HepG2 (cell line): ENCODE data around the gene FAM222A. TPM values are rescaled to one million over a fixed set of nuclear protein-coding genes. Genes with fewer than 3 reads are reported as not detected.
A peak's percentile ranks its signal among the peaks of the same experiment; 100 is the strongest.

Source experiments
- ATAC-seq: fragments of 200-7000 bp; cut with Tn5 transposase; 3 replicates; pipeline ENCODE4 v1.9.1; 2020; ENCODE audit warnings: mild to moderate bottlenecking, moderate library complexity
- BruUV-seq: library from RNA; stranded (reverse); fragments of 400-500 nt; replicated peaks from 2 replicates; lab custom pipeline; 2021; lab: Mats Ljungman, UMichigan
- CTCF ChIA-PET: fragments of 300-600 bp; formaldehyde crosslinking; extraction: SDS; loops from one replicate; lab custom pipeline; 2021; ENCODE audit warnings: low total read pairs, inconsistent platforms, low intra/inter-chr PET ratio; lab: Yijun Ruan, JAX
- POLR2A ChIA-PET: fragments of 350-600 bp; sonication (Branson Sonifier 250); formaldehyde crosslinking; loops from one replicate; lab custom pipeline; 2020; ENCODE audit warnings: antibody characterized with exemption, inconsistent platforms; lab: Yijun Ruan, JAX
- DNase-seq: peaks from one replicate; pipeline ENCODE4 v3.0.0-alpha.2; 2015; ENCODE audit warnings: low spot score
- FAIRE-seq: peaks from 3 replicates; lab custom pipeline; 2011; peaks lifted over from hg19 to GRCh38; lab: Jason Lieb, UNC
- H2AFZ ChIP-seq: one replicate; pipeline ENCODE4 v1.6.1; 2011; ENCODE audit warnings: low read length, inconsistent platforms
- H3K27ac ChIP-seq: fragments of 300-600 bp; 3 replicates; pipeline ENCODE4 v1.8.0; 2011; ENCODE audit warnings: mixed run types, mild to moderate bottlenecking, mixed read lengths, low read length, inconsistent platforms; ENCODE audit not compliant: insufficient read depth; ENCODE audit errors: extremely low read length
- H3K27me3 ChIP-seq, 2 experiments: fragments of 200-600 bp in 1 of 2; 2 replicates in 1 of 2; 3 replicates in 1 of 2; pipeline versions ENCODE4 v1.6.0 to v1.8.0; 2011; ENCODE audit warnings: low read length in 2 of 2, mild to moderate bottlenecking in 2 of 2, moderate library complexity in 2 of 2, inconsistent platforms in 1 of 2; ENCODE audit not compliant: insufficient read depth in 2 of 2, control insufficient read depth in 1 of 2
- H3K36me3 ChIP-seq, 2 experiments: fragments of 200-600 bp in 1 of 2; replicated peaks in 1 of 2; 2 replicates in 1 of 2; 3 replicates in 1 of 2; pipeline versions ENCODE4 v1.5.1 to v1.8.0; 2011; ENCODE audit warnings: low read length in 2 of 2, inconsistent platforms in 1 of 2; ENCODE audit not compliant: insufficient read depth in 2 of 2, control insufficient read depth in 1 of 2
- H3K4me1 ChIP-seq: 2 replicates; pipeline ENCODE4 v1.5.1; 2012; ENCODE audit warnings: low read length, inconsistent platforms; ENCODE audit not compliant: insufficient read depth
- H3K4me2 ChIP-seq: 2 replicates; pipeline ENCODE4 v1.6.0; 2011; ENCODE audit warnings: low read depth, low read length, inconsistent platforms
- H3K4me3 ChIP-seq, 3 experiments: fragments of 200-600 bp in 1 of 3; sonication (generic), shearing (Covaris generic) in 1 of 3; replicated peaks in 1 of 3; 2 replicates each; pipeline ENCODE4 v1.5.1; 2011 to 2016; ENCODE audit warnings: low read length in 3 of 3, inconsistent platforms in 2 of 3, low read depth in 2 of 3, mild to moderate bottlenecking in 2 of 3, control low read depth in 1 of 3, mixed read lengths in 1 of 3; ENCODE audit not compliant: insufficient read depth in 1 of 3
- H3K79me2 ChIP-seq: one replicate; pipeline ENCODE4 v1.6.1; 2011; ENCODE audit warnings: low read length, inconsistent platforms; ENCODE audit not compliant: insufficient read depth
- H3K9ac ChIP-seq: 2 replicates; pipeline ENCODE4 v1.6.0; 2011; ENCODE audit warnings: mild to moderate bottlenecking, low read depth, low read length, inconsistent platforms; ENCODE audit not compliant: insufficient read depth
- H3K9me3 ChIP-seq: 2 replicates; pipeline ENCODE4 v1.5.1; 2012; ENCODE audit warnings: mild to moderate bottlenecking, low read length
- H4K20me1 ChIP-seq: 2 replicates; pipeline ENCODE4 v1.6.0; 2011; ENCODE audit warnings: inconsistent platforms, mild to moderate bottlenecking, low read length, moderate library complexity; ENCODE audit not compliant: insufficient read depth
- MIER2 ChIP-seq: IDR thresholded peaks from 2 replicates; pipeline ENCODE4 v1.6.1; 2016; ENCODE audit warnings: missing biosample characterization, missing genetic modification reagents
- NFE2L2 ChIP-seq: fragments of 150-350 bp; IDR thresholded peaks from 2 replicates; pipeline ENCODE4 v1.6.1; 2014; ENCODE audit warnings: low read length
- POLR2G ChIP-seq: fragments of 200-400 bp; formaldehyde crosslinking; IDR thresholded peaks from 2 replicates; pipeline ENCODE4 v1.6.1; 2018; ENCODE audit warnings: mild to moderate bottlenecking, low read depth, low read length, moderate library complexity
- RBM22 ChIP-seq: fragments of 200-400 bp; formaldehyde crosslinking; optimal IDR thresholded peaks from 2 replicates; pipeline ENCODE3; 2017; ENCODE audit warnings: mild to moderate bottlenecking, low read length, moderate library complexity
- SAP130 ChIP-seq: IDR thresholded peaks from 2 replicates; pipeline ENCODE4 v1.6.1; 2016; ENCODE audit warnings: low read depth
- TCF7L2 ChIP-seq: IDR thresholded peaks from 2 replicates; pipeline ENCODE4 v1.6.1; 2011; ENCODE audit warnings: mild to moderate bottlenecking, low read depth, low read length, moderate library complexity
- TEAD2 ChIP-seq: sonication (generic); formaldehyde crosslinking; IDR thresholded peaks from 2 replicates; pipeline ENCODE4 v1.9.0; 2021; ENCODE audit warnings: missing genetic modification reagents
- ZBTB7A ChIP-seq: sonication (generic); formaldehyde crosslinking; IDR thresholded peaks from 2 replicates; pipeline ENCODE4 v1.8.0; 2022; ENCODE audit warnings: mild to moderate bottlenecking, missing genetic modification reagents
- ZFAT ChIP-seq: sonication (generic); formaldehyde crosslinking; conservative IDR thresholded peaks from 2 replicates; pipeline ENCODE4 v1.8.1; 2023; ENCODE audit warnings: missing genetic modification reagents, inconsistent platforms
- ZNF253 ChIP-seq: sonication (generic); formaldehyde crosslinking; IDR thresholded peaks from 2 replicates; pipeline ENCODE4 v1.8.0; 2022; ENCODE audit warnings: mild to moderate bottlenecking, missing genetic modification reagents, borderline replicate concordance
- ZNF546 ChIP-seq: sonication (generic); formaldehyde crosslinking; conservative IDR thresholded peaks from 2 replicates; pipeline ENCODE4 v1.8.1; 2023; ENCODE audit warnings: mild to moderate bottlenecking, missing genetic modification reagents
- ZNF550 ChIP-seq: sonication (generic); formaldehyde crosslinking; IDR thresholded peaks from 2 replicates; pipeline ENCODE4 v1.4.0; 2020; ENCODE audit warnings: mild to moderate bottlenecking, missing genetic modification reagents, borderline replicate concordance
- ZNF7 ChIP-seq: IDR thresholded peaks from 2 replicates; pipeline ENCODE4 v1.6.1; 2016; ENCODE audit warnings: missing biosample characterization, missing genetic modification reagents
- ZSCAN12 ChIP-seq: sonication (generic); formaldehyde crosslinking; IDR thresholded peaks from 2 replicates; pipeline ENCODE4 v1.9.0; 2021; ENCODE audit warnings: mild to moderate bottlenecking, missing genetic modification reagents
- WGBS: methylation state at CpG from one replicate; pipeline ENCODE4 v1.1.6; 2017; ENCODE audit warnings: low lambda C conversion rate; 5-methylcytosine and 5-hydroxymethylcytosine counted together
- in situ Hi-C: cut with HindIII; loops from 2 replicates; pipeline ENCODE4 v1.10.0; 2017; ENCODE audit warnings: low pct_unique_long_range_greater_than_20kb; ENCODE audit not compliant: extremely low pct_ligation_motif_present
- intact Hi-C: fragments of 100-400 bp; cut with micrococcal nuclease; formaldehyde crosslinking; loops from one replicate; pipeline ENCODE4 v1.10.0; 2022; ENCODE audit not compliant: unreplicated experiment
- polyA plus RNA-seq, 8 experiments: library from polyadenylated mRNA; depleted of rRNA in 3 of 8; stranded (reverse) in 7 of 8; unstranded in 1 of 8; fragments of >200 nt; fragmentation: Illumina TruSeq in 4 of 8; extraction: Trizol in 4 of 8; gene quantifications; 2 replicates each; pipeline versions ENCODE4 v1.2.1 to v1.2.3, GENCODE V29; 2011 to 2016; ENCODE audit warnings: low read depth in 4 of 8, missing spikeins in 1 of 8, mixed read lengths in 1 of 8; ENCODE audit not compliant: insufficient read depth in 1 of 8
- total RNA-seq, 5 experiments: library from RNA; depleted of rRNA; stranded (reverse); fragments of >200 nt; fragmentation: Illumina TruSeq; extraction: Trizol; gene quantifications; 2 replicates each; pipeline ENCODE4 v1.2.3, GENCODE V29; 2016; ENCODE audit warnings: low read depth in 1 of 5
- TF ChIP-seq, protein P1 (sequence below), 2 experiments: sonication (generic) in 1 of 2; formaldehyde crosslinking in 1 of 2; IDR thresholded peaks; 2 replicates each; pipeline versions ENCODE4 v1.6.1 to v1.9.0; 2014 to 2022; ENCODE audit warnings: antibody characterized with exemption in 1 of 2, borderline replicate concordance in 1 of 2, inconsistent platforms in 1 of 2, low read depth in 1 of 2, missing genetic modification reagents in 1 of 2
- TF ChIP-seq, protein P2 (sequence below): IDR thresholded peaks from 2 replicates; pipeline ENCODE4 v1.6.1; 2016; ENCODE audit warnings: missing genetic modification reagents, missing compliant biosample characterization
- TF ChIP-seq, protein P3 (sequence below): sonication (generic); formaldehyde crosslinking; IDR thresholded peaks from 2 replicates; pipeline ENCODE4 v1.8.0; 2022; ENCODE audit warnings: missing genetic modification reagents, low read depth, mild to moderate bottlenecking, borderline replicate concordance

The FAM222A gene
- total and polyA plus RNA-seq, 2 of the 13 experiments (the other 11 are each of a cell fraction or from before 2014, with no cell fraction given): 2.7 to 9.6 TPM

DNA sequence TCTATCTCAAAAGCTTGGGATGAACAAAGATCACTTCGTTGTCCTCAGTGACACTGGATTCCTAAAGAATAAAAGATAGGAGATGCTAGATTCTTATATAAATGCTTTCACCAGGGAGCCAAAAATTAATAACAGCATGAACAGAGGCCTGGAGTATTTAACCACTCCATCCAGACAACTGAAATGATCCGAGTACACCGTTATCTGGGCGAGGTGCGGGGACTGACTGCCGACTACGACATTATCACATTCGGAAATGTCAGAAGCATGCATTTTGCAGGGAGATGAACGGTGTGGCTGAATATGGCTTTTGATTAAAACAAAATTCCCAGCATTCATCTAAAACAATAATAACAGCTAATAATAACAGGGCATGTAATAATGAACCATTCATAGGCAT is 63.0 kb downstream of the FAM222A start (continued):
- no peak for TF ChIP-seq ZFAT (CRISPR knock-in tag)

DNA sequence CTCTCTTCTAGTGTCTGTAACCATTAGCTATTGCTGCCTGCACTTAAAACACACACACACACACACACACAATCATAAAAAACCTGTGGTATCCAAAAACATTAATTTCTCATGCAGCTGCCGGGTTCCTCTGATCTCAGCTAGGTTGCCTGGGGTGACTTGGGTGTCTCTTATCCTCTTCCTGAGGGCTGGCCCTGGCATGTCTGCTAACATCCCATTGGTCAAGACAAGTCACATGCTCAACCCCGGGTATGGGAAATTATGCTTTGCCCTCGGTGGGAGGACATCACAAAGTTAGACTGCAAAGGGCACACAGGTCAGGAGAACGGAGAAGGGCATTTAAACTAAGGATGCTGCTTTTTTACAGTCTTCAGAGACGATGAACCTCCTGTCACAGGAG is 63.9 kb downstream of the FAM222A start:
- DNase-seq (peak; percentile 83), FAIRE-seq (peak; percentile 90), ATAC-seq (peak; percentile 71)
- H3K4me1 ChIP-seq: peaks cover 52% of the 10 kb centered on the region
- BruUV-seq: no TSS peak
- peak overlapping the region; percentile 84 for H3K4me2 ChIP-seq
- H3K79me2 ChIP-seq: no peaks in the 10 kb centered on the region
- no peak overlapping the region for H3K27ac ChIP-seq
- H3K4me3 ChIP-seq: peak overlapping the region; percentile 30 to 63 (median 59)
- 7% methylated on average over 5 of the region's 5 CpGs for WGBS
- POLR2A ChIA-PET: interaction anchor here (0.8 to 1.5 kb wide), 3 partner anchors 173 to 180 kb away, joined by 3 to 7 read pairs (median 4); no protein-coding TSS in a partner anchor
- H3K36me3 ChIP-seq: no peaks in the 10 kb centered on the region
- no peaks in the 10 kb centered on the region for H3K9me3 ChIP-seq
- H3K27me3 ChIP-seq: no peaks in the 10 kb centered on the region; a peak in 1 of 5 replicates
- H3K9ac ChIP-seq: peak overlapping the region; percentile 39
- intact Hi-C loops: loop anchor here (1.0 kb wide), 1 partner anchor 345 kb away; no protein-coding TSS in a partner anchor
- peak overlapping the region; percentile 81 for H2AFZ ChIP-seq
- in situ Hi-C loops: loop anchor here (5.0 kb wide), 2 partner anchors 260 to 350 kb away; no protein-coding TSS in a partner anchor
- no peaks in the 10 kb centered on the region for H4K20me1 ChIP-seq
- CTCF ChIA-PET: interaction anchor here (1.1 kb wide), 1 partner anchor 259 kb away, joined by 4 read pairs; no protein-coding TSS in a partner anchor
- TF ChIP-seq POLR2G (no peak), MIER2 (CRISPR knock-in tag) (no peak), ZBTB7A (CRISPR knock-in tag) (no peak), SAP130 (peak; percentile 15; the same call in 1 of the 2 replicates), ZNF546 (CRISPR knock-in tag) (no peak), TCF7L2 (no peak), ZSCAN12 (no peak), RBM22 (no peak), ZNF7 (peak; percentile 64), ZNF253 (CRISPR knock-in tag) (no peak), NFE2L2 (no peak), ZNF550 (no peak), TEAD2 (CRISPR knock-in tag) (no peak)
- TF ChIP-seq, protein P1, sequence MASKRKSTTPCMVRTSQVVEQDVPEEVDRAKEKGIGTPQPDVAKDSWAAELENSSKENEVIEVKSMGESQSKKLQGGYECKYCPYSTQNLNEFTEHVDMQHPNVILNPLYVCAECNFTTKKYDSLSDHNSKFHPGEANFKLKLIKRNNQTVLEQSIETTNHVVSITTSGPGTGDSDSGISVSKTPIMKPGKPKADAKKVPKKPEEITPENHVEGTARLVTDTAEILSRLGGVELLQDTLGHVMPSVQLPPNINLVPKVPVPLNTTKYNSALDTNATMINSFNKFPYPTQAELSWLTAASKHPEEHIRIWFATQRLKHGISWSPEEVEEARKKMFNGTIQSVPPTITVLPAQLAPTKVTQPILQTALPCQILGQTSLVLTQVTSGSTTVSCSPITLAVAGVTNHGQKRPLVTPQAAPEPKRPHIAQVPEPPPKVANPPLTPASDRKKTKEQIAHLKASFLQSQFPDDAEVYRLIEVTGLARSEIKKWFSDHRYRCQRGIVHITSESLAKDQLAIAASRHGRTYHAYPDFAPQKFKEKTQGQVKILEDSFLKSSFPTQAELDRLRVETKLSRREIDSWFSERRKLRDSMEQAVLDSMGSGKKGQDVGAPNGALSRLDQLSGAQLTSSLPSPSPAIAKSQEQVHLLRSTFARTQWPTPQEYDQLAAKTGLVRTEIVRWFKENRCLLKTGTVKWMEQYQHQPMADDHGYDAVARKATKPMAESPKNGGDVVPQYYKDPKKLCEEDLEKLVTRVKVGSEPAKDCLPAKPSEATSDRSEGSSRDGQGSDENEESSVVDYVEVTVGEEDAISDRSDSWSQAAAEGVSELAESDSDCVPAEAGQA (IDR thresholded peaks at IDR 0.05; ENCODE audit: low read depth): no peak
- TF ChIP-seq, protein P1 (CRISPR knock-in tag; IDR thresholded peaks at IDR 0.05; ENCODE audit: borderline replicate concordance): no peak
- TF ChIP-seq, protein P2, sequence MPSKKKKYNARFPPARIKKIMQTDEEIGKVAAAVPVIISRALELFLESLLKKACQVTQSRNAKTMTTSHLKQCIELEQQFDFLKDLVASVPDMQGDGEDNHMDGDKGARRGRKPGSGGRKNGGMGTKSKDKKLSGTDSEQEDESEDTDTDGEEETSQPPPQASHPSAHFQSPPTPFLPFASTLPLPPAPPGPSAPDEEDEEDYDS (CRISPR knock-in tag): peak; percentile 27; the same call in 1 of the 2 replicates
- TF ChIP-seq, protein P3, sequence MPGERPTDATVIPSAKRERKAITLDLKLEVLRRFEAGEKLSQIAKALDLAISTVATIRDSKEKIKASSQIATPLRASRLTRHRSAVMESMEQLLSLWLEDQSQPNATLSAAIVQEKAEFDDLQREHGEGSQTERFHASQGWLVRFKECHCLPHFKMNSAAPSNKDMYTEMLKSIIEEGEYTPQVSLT: no peak
